Activated CD8-positive, alpha-beta T cell treated with anti-CD3 and anti-CD28 coated beads for 36 hours (primary cell): ENCODE measurements around the gene SLC8A1. TPM values are rescaled to one million over a fixed set of nuclear protein-coding genes. Genes with fewer than 3 reads are reported as not detected.

ENCODE experiments used
- ATAC-seq: fragments of 200-7000 bp; cut with Tn5 transposase; one replicate; pipeline ENCODE4 v1.10.0; 2021; ENCODE audit warnings: mild to moderate bottlenecking, moderate library complexity
- CTCF ChIA-PET: fragments of 350-600 bp; sonication (Branson Sonifier 250); formaldehyde crosslinking; loops from one replicate; lab custom pipeline; 2021; ENCODE audit warnings: antibody characterized with exemption; lab: Charles Lee
- POLR2A ChIA-PET: fragments of 350-600 bp; sonication (Branson Sonifier 250); formaldehyde crosslinking; loops from one replicate; lab custom pipeline; 2021; ENCODE audit warnings: antibody characterized with exemption; lab: Charles Lee
- DNase-seq: peaks from one replicate; pipeline ENCODE4 v3.0.0-alpha.2; 2020
- H3K27ac Mint-ChIP-seq: one replicate; pipeline ENCODE4 v1.8.0; 2021; ENCODE audit warnings: mild to moderate bottlenecking, mixed read lengths
- H3K27me3 Mint-ChIP-seq: one replicate; pipeline ENCODE4 v1.8.0; 2021; ENCODE audit warnings: mixed read lengths
- H3K36me3 Mint-ChIP-seq: one replicate; pipeline ENCODE4 v1.8.0; 2021; ENCODE audit warnings: low read depth, mixed read lengths
- H3K4me1 Mint-ChIP-seq: one replicate; pipeline ENCODE4 v1.8.0; 2021; ENCODE audit warnings: low read depth, mixed read lengths
- H3K4me3 Mint-ChIP-seq: one replicate; pipeline ENCODE4 v1.8.0; 2021; ENCODE audit warnings: mild to moderate bottlenecking, moderate library complexity, mixed read lengths
- H3K9me3 Mint-ChIP-seq: one replicate; pipeline ENCODE4 v1.8.0; 2021; ENCODE audit warnings: mixed read lengths
- intact Hi-C: fragments of 100-400 bp; cut with micrococcal nuclease; formaldehyde crosslinking; loops from one replicate; pipeline ENCODE4 v1.10.0; 2022
- total RNA-seq, 2 experiments: library from RNA; stranded (reverse); gene quantifications; one replicate each; pipeline ENCODE4 v1.2.3, GENCODE V29; 2021
- TF ChIP-seq, protein P1 (sequence below): fragments of 200-600 bp; IDR thresholded peaks from one replicate; pipeline ENCODE4 v1.8.0; 2022; ENCODE audit warnings: antibody characterized with exemption, mild to moderate bottlenecking

The SLC8A1 gene
- total RNA-seq, 2 experiments from 2014 or later: 0.23 to 0.34 TPM

DNA sequence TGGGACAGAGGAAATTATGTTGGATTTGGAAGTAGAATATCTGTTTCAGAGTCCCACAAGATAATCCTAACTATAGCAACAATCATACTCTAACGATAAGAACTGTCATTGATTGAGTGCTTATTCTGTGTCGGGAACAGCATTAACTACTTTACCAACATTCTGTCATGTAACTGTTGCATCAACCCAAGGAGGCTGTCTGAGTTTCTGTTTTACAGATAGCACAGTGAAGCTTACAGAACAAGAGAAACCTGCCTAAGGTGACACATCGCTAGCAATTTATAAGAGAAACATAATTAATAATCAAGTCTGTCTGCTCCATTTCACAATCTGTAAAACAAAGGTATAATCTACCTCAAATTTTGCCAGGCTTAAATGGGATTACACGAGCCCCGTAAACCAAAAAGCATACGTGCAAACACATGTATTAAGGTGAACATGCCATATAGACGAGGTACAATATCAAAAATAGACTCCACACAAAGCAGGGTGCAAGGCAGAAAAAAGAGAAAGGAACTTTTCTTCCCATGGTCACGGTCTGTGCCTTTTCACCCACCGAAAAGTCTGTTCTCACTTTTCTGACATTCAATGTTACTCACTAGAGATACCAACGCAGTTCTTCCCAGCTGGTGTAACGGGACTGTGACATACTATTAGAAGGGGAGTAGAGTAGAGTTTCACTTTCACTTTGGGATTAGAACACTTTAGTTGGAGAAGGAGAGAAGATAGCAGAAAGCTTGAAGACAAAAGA lies 37.2 kb upstream of the SLC8A1 start:
- H3K27ac Mint-ChIP-seq: no peak overlapping the region
- intact Hi-C loops: no loop called here
- H3K4me1 Mint-ChIP-seq: peaks cover 5% of the 10 kb centered on the region
- ATAC-seq (peak; percentile 47), DNase-seq (peak; percentile 2)
- CTCF ChIA-PET: interaction anchor here (2.7 kb wide), 1 partner anchor 66 kb away, joined by 7 read pairs; no protein-coding TSS in a partner anchor
- POLR2A ChIA-PET: no interaction called here
- peaks cover 2% of the 10 kb centered on the region for H3K27me3 Mint-ChIP-seq
- H3K36me3 Mint-ChIP-seq: peaks cover 1% of the 10 kb centered on the region
- H3K4me3 Mint-ChIP-seq: peak overlapping the region; percentile 34
- TF ChIP-seq, protein P1, sequence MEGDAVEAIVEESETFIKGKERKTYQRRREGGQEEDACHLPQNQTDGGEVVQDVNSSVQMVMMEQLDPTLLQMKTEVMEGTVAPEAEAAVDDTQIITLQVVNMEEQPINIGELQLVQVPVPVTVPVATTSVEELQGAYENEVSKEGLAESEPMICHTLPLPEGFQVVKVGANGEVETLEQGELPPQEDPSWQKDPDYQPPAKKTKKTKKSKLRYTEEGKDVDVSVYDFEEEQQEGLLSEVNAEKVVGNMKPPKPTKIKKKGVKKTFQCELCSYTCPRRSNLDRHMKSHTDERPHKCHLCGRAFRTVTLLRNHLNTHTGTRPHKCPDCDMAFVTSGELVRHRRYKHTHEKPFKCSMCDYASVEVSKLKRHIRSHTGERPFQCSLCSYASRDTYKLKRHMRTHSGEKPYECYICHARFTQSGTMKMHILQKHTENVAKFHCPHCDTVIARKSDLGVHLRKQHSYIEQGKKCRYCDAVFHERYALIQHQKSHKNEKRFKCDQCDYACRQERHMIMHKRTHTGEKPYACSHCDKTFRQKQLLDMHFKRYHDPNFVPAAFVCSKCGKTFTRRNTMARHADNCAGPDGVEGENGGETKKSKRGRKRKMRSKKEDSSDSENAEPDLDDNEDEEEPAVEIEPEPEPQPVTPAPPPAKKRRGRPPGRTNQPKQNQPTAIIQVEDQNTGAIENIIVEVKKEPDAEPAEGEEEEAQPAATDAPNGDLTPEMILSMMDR: no peak
- peaks cover 1% of the 10 kb centered on the region for H3K9me3 Mint-ChIP-seq

DNA sequence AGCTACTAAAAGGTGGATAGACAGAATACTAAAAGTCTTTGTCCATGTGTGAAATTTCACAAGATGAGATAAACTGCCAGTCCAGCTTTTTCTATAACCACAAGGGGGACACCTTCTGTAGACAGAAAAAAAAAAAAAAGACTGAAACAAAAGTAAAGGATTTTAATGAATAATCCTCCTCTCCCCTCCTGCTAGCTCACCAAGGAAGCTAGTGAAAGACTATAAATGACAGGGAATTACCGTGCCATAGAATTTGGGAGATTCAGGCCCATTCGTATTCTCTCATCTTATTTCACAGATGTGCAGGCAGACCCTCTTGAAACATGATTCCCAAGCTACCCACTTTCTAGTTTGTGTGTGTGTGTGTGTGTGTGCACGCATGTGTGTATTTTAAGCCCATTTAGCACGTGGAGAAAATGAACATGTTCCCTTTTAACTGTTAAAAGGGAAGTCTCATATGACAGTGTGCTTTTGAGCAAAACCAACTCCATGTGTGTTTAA lies 36.3 kb upstream of the SLC8A1 start:
- POLR2A ChIA-PET: no interaction called here
- CTCF ChIA-PET: interaction anchor here (2.7 kb wide), 1 partner anchor 67 kb away, joined by 7 read pairs; no protein-coding TSS in a partner anchor
- no peak overlapping the region for H3K4me3 Mint-ChIP-seq
- no peaks in the 10 kb centered on the region for H3K9me3 Mint-ChIP-seq
- H3K4me1 Mint-ChIP-seq: peaks cover 5% of the 10 kb centered on the region
- no peaks in the 10 kb centered on the region for H3K36me3 Mint-ChIP-seq
- intact Hi-C loops: no loop called here
- H3K27me3 Mint-ChIP-seq: no peaks in the 10 kb centered on the region
- DNase-seq (no peak), ATAC-seq (no peak)
- H3K27ac Mint-ChIP-seq: no peak overlapping the region
- TF ChIP-seq, protein P1: no peak

DNA sequence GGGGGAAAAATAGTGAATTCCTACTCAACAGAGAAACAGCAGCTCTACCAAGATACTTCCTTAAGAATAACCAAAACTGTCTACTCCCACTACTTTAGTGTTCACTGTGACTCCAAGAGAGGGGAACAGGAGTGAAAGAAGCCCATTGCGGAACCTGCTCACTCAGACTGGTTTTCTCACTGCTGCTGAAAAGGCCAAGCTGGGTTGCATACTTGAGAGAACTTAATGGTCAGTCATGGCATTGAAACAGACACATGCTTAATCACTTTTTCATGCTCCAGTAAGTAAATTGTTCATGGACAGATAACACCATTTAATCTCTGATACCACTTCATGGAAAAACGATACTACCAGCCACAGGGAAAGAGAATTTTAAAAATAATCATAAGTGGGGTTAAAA lies 35.7 kb upstream of the SLC8A1 start:
- intact Hi-C loops: no loop called here
- no peaks in the 10 kb centered on the region for H3K9me3 Mint-ChIP-seq
- no peak for DNase-seq
- ATAC-seq: no peak
- POLR2A ChIA-PET: no interaction called here
- CTCF ChIA-PET: interaction anchor here (2.7 kb wide), 1 partner anchor 67 kb away, joined by 7 read pairs; no protein-coding TSS in a partner anchor
- no peaks in the 10 kb centered on the region for H3K27me3 Mint-ChIP-seq
- peaks cover 5% of the 10 kb centered on the region for H3K4me1 Mint-ChIP-seq
- no peak overlapping the region for H3K27ac Mint-ChIP-seq
- TF ChIP-seq, protein P1: no peak
- H3K4me3 Mint-ChIP-seq: no peak overlapping the region
- no peaks in the 10 kb centered on the region for H3K36me3 Mint-ChIP-seq

DNA sequence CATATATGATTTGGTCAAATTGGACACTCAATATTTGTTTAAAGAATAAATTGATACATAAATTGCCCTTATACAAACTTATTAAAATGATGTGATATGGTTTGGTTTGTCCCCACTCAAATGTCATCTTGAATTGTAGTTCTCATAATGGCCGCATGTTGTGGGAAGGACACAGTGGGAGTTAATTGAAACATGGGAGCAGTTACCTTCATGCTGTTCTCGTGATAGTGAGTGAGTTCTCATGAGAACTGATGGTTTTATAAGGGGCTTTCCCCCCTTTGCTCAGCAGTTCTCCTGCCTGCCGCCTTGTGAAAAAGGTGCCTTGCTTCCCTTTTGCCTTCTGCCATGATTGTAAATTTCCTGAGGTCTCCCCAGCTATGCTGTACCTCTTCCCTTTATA lies 34.0 kb upstream of the SLC8A1 start:
- H3K27ac Mint-ChIP-seq: no peak overlapping the region
- ChIA-PET POLR2A (no interaction called here), CTCF (no interaction called here)
- H3K36me3 Mint-ChIP-seq: no peaks in the 10 kb centered on the region
- no peak overlapping the region for H3K4me3 Mint-ChIP-seq
- TF ChIP-seq, protein P1: no peak
- no peak for DNase-seq
- intact Hi-C loops: no loop called here
- H3K27me3 Mint-ChIP-seq: no peaks in the 10 kb centered on the region
- H3K9me3 Mint-ChIP-seq: no peaks in the 10 kb centered on the region
- peaks cover 5% of the 10 kb centered on the region for H3K4me1 Mint-ChIP-seq
- ATAC-seq: no peak

DNA sequence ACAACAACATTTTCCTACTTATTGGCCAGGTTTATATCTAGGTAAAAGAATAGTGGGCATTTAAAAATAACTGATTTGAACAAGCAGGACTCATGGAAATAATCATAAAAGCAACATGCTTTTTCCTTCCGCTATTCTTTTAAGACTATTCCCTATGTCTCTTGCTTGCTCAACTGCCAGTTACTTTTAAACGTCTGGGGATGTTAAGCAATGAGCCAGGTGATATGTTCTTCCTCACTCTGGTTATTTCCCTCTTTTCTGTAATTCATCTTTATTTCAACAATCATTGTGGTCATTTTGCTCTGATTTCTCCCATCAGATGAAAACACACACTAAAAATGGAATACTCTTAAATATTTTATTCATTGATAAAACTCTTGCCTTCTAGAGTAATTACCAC lies 33.4 kb upstream of the SLC8A1 start:
- Mint-ChIP-seq H3K9me3 (no peaks in the 10 kb centered on the region), H3K4me1 (peaks cover 5% of the 10 kb centered on the region), H3K27me3 (no peaks in the 10 kb centered on the region), H3K27ac (no peak overlapping the region), H3K4me3 (no peak overlapping the region), H3K36me3 (no peaks in the 10 kb centered on the region)
- ATAC-seq: no peak
- intact Hi-C loops: no loop called here
- no peak for DNase-seq
- CTCF ChIA-PET: no interaction called here
- POLR2A ChIA-PET: no interaction called here
- TF ChIP-seq, protein P1: no peak
